Stimulated activated CD8-positive, alpha-beta memory T cell treated with anti-CD3 and anti-CD28 coated beads, Interleukin-4, amount 100 ng/mL, for 24 hours (primary cell): ENCODE measurements around the gene EFS.
"Not testable (repeated sequence)": the region's sequence is repeated elsewhere in the genome, so short reads cannot be mapped to it uniquely, and the experiment has no call there.

ENCODE experiments used
- DNase-seq: peaks from one replicate; pipeline ENCODE4 v3.0.0-alpha.2; 2020; ENCODE audit warnings: low read depth

Gene EFS

GRCh38 chr14:23365036-23365731, at the start of gene EFS:
Gene EFS, minus strand, starts transcription at chr14:23365172. Its CDS starts 147 bp downstream, at chr14:23365025.
- no peak for DNase-seq

- no peak for DNase-seq
Observed at GRCh38 chr14:23414254-23414653, 49.3 kb upstream of the EFS start.

- DNase-seq, result no peak
Observed at GRCh38 chr14:23413681-23414080, 48.7 kb upstream of the EFS start.

- DNase-seq, result no peak
Observed at GRCh38 chr14:23411563-23412525, 46.9 kb upstream of the EFS start.

GRCh38 chr14:23409966-23410635, 45.1 kb upstream of the EFS start:
- no peak for DNase-seq

- no peak for DNase-seq
Observed at GRCh38 chr14:23409475-23409874, 44.5 kb upstream of the EFS start.

GRCh38 chr14:23408307-23408630, 43.3 kb upstream of the EFS start:
- no peak for DNase-seq

- DNase-seq, result no peak
Observed at GRCh38 chr14:23407516-23408306, 42.7 kb upstream of the EFS start, which contains the start of gene MYH6. Gene MYH6, minus strand, starts transcription at chr14:23408273. Its CDS starts 1,050 bp downstream, at chr14:23407223.

GRCh38 chr14:23406725-23407355, 41.9 kb upstream of the EFS start:
- no peak for DNase-seq

GRCh38 chr14:23406244-23406643, 41.3 kb upstream of the EFS start:
- no peak for DNase-seq

- no peak for DNase-seq
Observed at GRCh38 chr14:23405516-23406025, 40.6 kb upstream of the EFS start.

GRCh38 chr14:23405096-23405495, 40.1 kb upstream of the EFS start:
- DNase-seq, result no peak

GRCh38 chr14:23404331-23404900, 39.4 kb upstream of the EFS start:
- no peak for DNase-seq

- no peak for DNase-seq
Observed at GRCh38 chr14:23403908-23404307, 38.9 kb upstream of the EFS start.

- no peak for DNase-seq
Observed at GRCh38 chr14:23403139-23403438, 38.1 kb upstream of the EFS start.

- no peak for DNase-seq
Observed at GRCh38 chr14:23402296-23403138, 37.5 kb upstream of the EFS start.

GRCh38 chr14:23401291-23401690, 36.3 kb upstream of the EFS start:
- no peak for DNase-seq

GRCh38 chr14:23400496-23401149, 35.7 kb upstream of the EFS start:
- not testable (repeated sequence) for DNase-seq

GRCh38 chr14:23399591-23399990, 34.6 kb upstream of the EFS start:
- DNase-seq, result no peak
